CD14-positive monocyte (primary cell): ENCODE results near the gene MPST. TPM values are rescaled to one million over a fixed set of nuclear protein-coding genes. Genes with fewer than 3 reads are reported as not detected.

Source experiments
- DNase-seq, 3 donors: peaks; one replicate each; pipeline ENCODE4 v3.0.0-alpha.2; 2011 to 2022
- H2AFZ ChIP-seq: 2 replicates; pipeline ENCODE4 v1.6.0; 2012; ENCODE audit warnings: mild to moderate bottlenecking, low read depth, low read length, inconsistent platforms; ENCODE audit not compliant: insufficient read depth, poor library complexity, severe bottlenecking
- H3K27ac ChIP-seq, 2 donors: 1 replicate in 1 of 2; 2 replicates in 1 of 2; pipeline ENCODE4 v1.5.1; 2012 to 2013; ENCODE audit warnings: low read length in 2 of 2, control low read depth in 1 of 2, inconsistent platforms in 1 of 2, low read depth in 1 of 2, mild to moderate bottlenecking in 1 of 2
- H3K27me3 ChIP-seq, 2 donors: one replicate each; pipeline versions ENCODE4 v1.6.0 to v1.6.1; 2011 to 2013; ENCODE audit warnings: low read length in 2 of 2; ENCODE audit not compliant: control insufficient read depth in 2 of 2, insufficient read depth in 2 of 2
- H3K36me3 ChIP-seq, 2 donors: replicated peaks in 1 of 2; 1 replicate in 1 of 2; 2 replicates in 1 of 2; pipeline versions ENCODE4 v1.5.1 to v1.6.1; 2012 to 2013; ENCODE audit warnings: low read length in 2 of 2, control low read depth in 1 of 2, inconsistent platforms in 1 of 2, mild to moderate bottlenecking in 1 of 2; ENCODE audit not compliant: insufficient read depth in 2 of 2, control insufficient read depth in 1 of 2
- H3K4me1 ChIP-seq, 2 donors: 1 replicate in 1 of 2; 2 replicates in 1 of 2; pipeline versions ENCODE4 v1.5.1 to v1.6.1; 2012 to 2013; ENCODE audit warnings: low read length in 2 of 2, control low read depth in 1 of 2, inconsistent platforms in 1 of 2, mild to moderate bottlenecking in 1 of 2, moderate library complexity in 1 of 2; ENCODE audit not compliant: insufficient read depth in 2 of 2, control insufficient read depth in 1 of 2
- H3K4me2 ChIP-seq: replicated peaks from 2 replicates; pipeline ENCODE3; 2012; ENCODE audit warnings: low read length, moderate library complexity, mild to moderate bottlenecking; ENCODE audit not compliant: poor library complexity, severe bottlenecking; ENCODE audit errors: extremely low read depth
- H3K4me3 ChIP-seq, 3 experiments: fragments of 200-600 bp in 1 of 3; sonication (generic) in 1 of 3; replicated peaks in 1 of 3; 1 replicate in 2 of 3; 2 replicates in 1 of 3; pipeline ENCODE4 v1.5.1; 2011 to 2013; ENCODE audit warnings: low read length in 3 of 3, mild to moderate bottlenecking in 3 of 3, control low read depth in 2 of 3, low read depth in 2 of 3, inconsistent platforms in 1 of 3, moderate library complexity in 1 of 3
- H3K79me2 ChIP-seq: 2 replicates; pipeline ENCODE4 v1.6.0; 2012; ENCODE audit warnings: mild to moderate bottlenecking, control low read depth, inconsistent platforms, low read length, moderate library complexity; ENCODE audit not compliant: insufficient read depth
- H3K9ac ChIP-seq: 2 replicates; pipeline ENCODE4 v1.6.0; 2017; ENCODE audit warnings: low read length, mild to moderate bottlenecking; ENCODE audit not compliant: insufficient read depth, poor library complexity, severe bottlenecking
- H3K9me3 ChIP-seq, 2 donors: replicated peaks in 1 of 2; 1 replicate in 1 of 2; 2 replicates in 1 of 2; pipeline versions ENCODE4 v1.5.1 to v1.6.1; 2012 to 2013; ENCODE audit warnings: low read length in 2 of 2, control low read depth in 1 of 2; ENCODE audit not compliant: control insufficient read depth in 1 of 2, insufficient read depth in 1 of 2
- H4K20me1 ChIP-seq: 2 replicates; pipeline ENCODE4 v1.6.0; 2012; ENCODE audit warnings: mild to moderate bottlenecking, low read length, control low read depth, moderate library complexity; ENCODE audit not compliant: insufficient read depth
- H3K27ac Mint-ChIP-seq, 7 donors: one replicate each; pipeline ENCODE4 v1.8.0; 2020; ENCODE audit warnings: mild to moderate bottlenecking in 7 of 7, mixed read lengths in 7 of 7, moderate library complexity in 6 of 7, inconsistent platforms in 2 of 7
- H3K27me3 Mint-ChIP-seq, 3 donors: one replicate each; pipeline ENCODE4 v1.8.0; 2021 to 2022; ENCODE audit warnings: low read depth in 3 of 3, mild to moderate bottlenecking in 3 of 3, mixed read lengths in 3 of 3, moderate library complexity in 3 of 3, inconsistent platforms in 1 of 3
- H3K36me3 Mint-ChIP-seq, 2 donors: one replicate each; pipeline ENCODE4 v1.8.0; 2020; ENCODE audit warnings: mixed read lengths in 2 of 2, inconsistent platforms in 1 of 2, mild to moderate bottlenecking in 1 of 2
- H3K4me1 Mint-ChIP-seq: one replicate; pipeline ENCODE4 v1.8.0; 2020; ENCODE audit warnings: mild to moderate bottlenecking, mixed read lengths
- H3K4me3 Mint-ChIP-seq, 2 donors: one replicate each; pipeline ENCODE4 v1.8.0; 2020; ENCODE audit warnings: mild to moderate bottlenecking in 2 of 2, mixed read lengths in 2 of 2, moderate library complexity in 1 of 2
- H3K9me3 Mint-ChIP-seq, 7 donors: one replicate each; pipeline ENCODE4 v1.8.0; 2020 to 2022; ENCODE audit warnings: mixed read lengths in 7 of 7, mild to moderate bottlenecking in 6 of 7, moderate library complexity in 6 of 7, inconsistent platforms in 2 of 7
- WGBS: methylation state at CpG from one replicate; pipeline ENCODE4 v1.1.5; 2013; ENCODE audit warnings: missing lambda C conversion rate; ENCODE audit not compliant: insufficient coverage; 5-methylcytosine and 5-hydroxymethylcytosine counted together
- intact Hi-C, 2 donors: fragments of 100-400 bp; cut with micrococcal nuclease; formaldehyde crosslinking; loops; one replicate each; pipeline versions ENCODE4 v1.15.0 to v1.15.1; 2023
- polyA plus RNA-seq, 3 donors: library from polyadenylated mRNA; depleted of rRNA in 1 of 3; unstranded in 2 of 3; stranded (reverse) in 1 of 3; fragments of 300-500 nt in 2 of 3; fragments of >200 nt in 1 of 3; fragmentation: Illumina TruSeq in 2 of 3; gene quantifications; 1 replicate in 2 of 3; 2 replicates in 1 of 3; pipeline ENCODE4 v1.2.3, GENCODE V29; 2012 to 2021
- TF ChIP-seq, protein P1 (sequence below): fragments of 200-600 bp; IDR thresholded peaks from one replicate; pipeline ENCODE4 v1.8.0; 2022; ENCODE audit warnings: antibody characterized with exemption, mild to moderate bottlenecking

The MPST gene
- polyA plus RNA-seq, 3 donors = 27.9 to 53.7 (median 51.2) TPM

- Mint-ChIP-seq H3K4me3 (no peak overlapping the region), H3K27me3 (peaks cover 2 to 16% (median 8%) of the 10 kb centered on the region in 3 donors), H3K9me3 (no peaks in the 10 kb centered on the region), H3K27ac (no peak overlapping the region), H3K36me3 (no peaks in the 10 kb centered on the region), H3K4me1 (no peaks in the 10 kb centered on the region)
- TF ChIP-seq, protein P1, sequence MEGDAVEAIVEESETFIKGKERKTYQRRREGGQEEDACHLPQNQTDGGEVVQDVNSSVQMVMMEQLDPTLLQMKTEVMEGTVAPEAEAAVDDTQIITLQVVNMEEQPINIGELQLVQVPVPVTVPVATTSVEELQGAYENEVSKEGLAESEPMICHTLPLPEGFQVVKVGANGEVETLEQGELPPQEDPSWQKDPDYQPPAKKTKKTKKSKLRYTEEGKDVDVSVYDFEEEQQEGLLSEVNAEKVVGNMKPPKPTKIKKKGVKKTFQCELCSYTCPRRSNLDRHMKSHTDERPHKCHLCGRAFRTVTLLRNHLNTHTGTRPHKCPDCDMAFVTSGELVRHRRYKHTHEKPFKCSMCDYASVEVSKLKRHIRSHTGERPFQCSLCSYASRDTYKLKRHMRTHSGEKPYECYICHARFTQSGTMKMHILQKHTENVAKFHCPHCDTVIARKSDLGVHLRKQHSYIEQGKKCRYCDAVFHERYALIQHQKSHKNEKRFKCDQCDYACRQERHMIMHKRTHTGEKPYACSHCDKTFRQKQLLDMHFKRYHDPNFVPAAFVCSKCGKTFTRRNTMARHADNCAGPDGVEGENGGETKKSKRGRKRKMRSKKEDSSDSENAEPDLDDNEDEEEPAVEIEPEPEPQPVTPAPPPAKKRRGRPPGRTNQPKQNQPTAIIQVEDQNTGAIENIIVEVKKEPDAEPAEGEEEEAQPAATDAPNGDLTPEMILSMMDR = no peak
- no peaks in the 10 kb centered on the region for H3K36me3 ChIP-seq
- intact Hi-C loops = loop anchor here in 1 of 2 donors (10.0 kb wide), 1 partner anchor 443 kb away; no protein-coding TSS in a partner anchor
- no peak overlapping the region for H3K4me2 ChIP-seq
- H3K27me3 ChIP-seq = no peaks in the 10 kb centered on the region
- 100% methylated on average over 1 of the region's 2 CpGs for WGBS
- H3K79me2 ChIP-seq = no peaks in the 10 kb centered on the region
- no peaks in the 10 kb centered on the region for H3K4me1 ChIP-seq
- no peak overlapping the region for H2AFZ ChIP-seq
- no peak for DNase-seq
- H3K27ac ChIP-seq = no peak overlapping the region
- no peak overlapping the region for H3K4me3 ChIP-seq
- no peaks in the 10 kb centered on the region for H4K20me1 ChIP-seq
- no peaks in the 10 kb centered on the region for H3K9me3 ChIP-seq
- no peak overlapping the region for H3K9ac ChIP-seq
Measured at GRCh38 chr22:36997746-36998145, 21.8 kb upstream of the MPST start.

DNA sequence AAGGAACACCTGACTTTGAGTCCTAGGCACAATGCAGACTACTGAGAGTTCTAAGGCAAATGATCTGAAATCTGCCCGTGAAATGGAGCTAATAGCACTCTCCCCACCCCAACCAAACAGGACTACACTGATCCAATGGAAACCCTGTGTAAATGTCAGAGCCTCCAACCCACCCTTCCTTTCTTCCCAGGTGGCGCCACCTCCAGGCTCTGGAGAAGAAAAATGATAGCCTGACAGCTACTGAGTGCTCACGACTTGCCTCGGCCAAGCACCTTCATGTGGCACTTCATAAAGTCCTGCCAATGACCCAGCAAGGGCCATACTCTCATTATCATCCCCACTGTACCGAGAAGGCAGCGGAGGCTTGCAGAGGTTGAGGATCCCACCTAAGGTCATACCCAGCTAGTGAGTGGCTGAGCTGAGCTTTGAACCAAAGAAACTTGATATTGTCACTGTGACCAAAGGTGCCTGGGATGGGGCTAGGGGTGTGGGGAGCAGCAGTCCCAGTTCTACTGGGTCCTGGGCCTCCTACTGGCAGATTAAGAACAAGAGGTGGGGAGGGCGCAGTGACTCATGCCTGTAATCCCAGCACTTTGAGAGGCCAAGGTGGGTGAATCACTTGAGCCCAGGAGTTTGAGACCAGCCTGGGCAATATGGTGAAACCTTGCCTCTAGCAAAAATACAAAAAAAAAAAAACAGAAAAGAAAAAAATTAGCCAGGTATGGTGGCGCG lies 20.8 kb upstream of the MPST start:
- Histone ChIP-seq H3K9ac (no peak overlapping the region), H3K4me3 (no peak overlapping the region), H3K79me2 (no peaks in the 10 kb centered on the region), H3K27me3 (no peaks in the 10 kb centered on the region), H3K27ac (no peak overlapping the region), H3K36me3 (no peaks in the 10 kb centered on the region), H3K4me1 (no peaks in the 10 kb centered on the region), H3K4me2 (no peak overlapping the region), H2AFZ (no peak overlapping the region), H4K20me1 (no peaks in the 10 kb centered on the region), H3K9me3 (no peaks in the 10 kb centered on the region)
- Mint-ChIP-seq H3K27me3 (peaks cover 2 to 10% (median 10%) of the 10 kb centered on the region in 3 donors), H3K4me1 (no peaks in the 10 kb centered on the region), H3K27ac (peak overlapping the region in 1 of 7 donors; percentile 44), H3K4me3 (no peak overlapping the region), H3K9me3 (no peaks in the 10 kb centered on the region), H3K36me3 (no peaks in the 10 kb centered on the region)
- DNase-seq = no peak
- TF ChIP-seq, protein P1 = no peak
- intact Hi-C loops = loop anchor here in 1 of 2 donors (10.0 kb wide), 1 partner anchor 444 kb away; no protein-coding TSS in a partner anchor
- WGBS = 83% methylated on average over 2 of the region's 9 CpGs
